Measurements from ENCODE around the gene SLC29A3. TPM values are rescaled to one million over a fixed set of nuclear protein-coding genes. Genes with fewer than 3 reads are reported as not detected.

SLC29A3 gene
- total RNA-seq, 2 donors from 2014 or later = 4.6 to 12.7 TPM

DNA sequence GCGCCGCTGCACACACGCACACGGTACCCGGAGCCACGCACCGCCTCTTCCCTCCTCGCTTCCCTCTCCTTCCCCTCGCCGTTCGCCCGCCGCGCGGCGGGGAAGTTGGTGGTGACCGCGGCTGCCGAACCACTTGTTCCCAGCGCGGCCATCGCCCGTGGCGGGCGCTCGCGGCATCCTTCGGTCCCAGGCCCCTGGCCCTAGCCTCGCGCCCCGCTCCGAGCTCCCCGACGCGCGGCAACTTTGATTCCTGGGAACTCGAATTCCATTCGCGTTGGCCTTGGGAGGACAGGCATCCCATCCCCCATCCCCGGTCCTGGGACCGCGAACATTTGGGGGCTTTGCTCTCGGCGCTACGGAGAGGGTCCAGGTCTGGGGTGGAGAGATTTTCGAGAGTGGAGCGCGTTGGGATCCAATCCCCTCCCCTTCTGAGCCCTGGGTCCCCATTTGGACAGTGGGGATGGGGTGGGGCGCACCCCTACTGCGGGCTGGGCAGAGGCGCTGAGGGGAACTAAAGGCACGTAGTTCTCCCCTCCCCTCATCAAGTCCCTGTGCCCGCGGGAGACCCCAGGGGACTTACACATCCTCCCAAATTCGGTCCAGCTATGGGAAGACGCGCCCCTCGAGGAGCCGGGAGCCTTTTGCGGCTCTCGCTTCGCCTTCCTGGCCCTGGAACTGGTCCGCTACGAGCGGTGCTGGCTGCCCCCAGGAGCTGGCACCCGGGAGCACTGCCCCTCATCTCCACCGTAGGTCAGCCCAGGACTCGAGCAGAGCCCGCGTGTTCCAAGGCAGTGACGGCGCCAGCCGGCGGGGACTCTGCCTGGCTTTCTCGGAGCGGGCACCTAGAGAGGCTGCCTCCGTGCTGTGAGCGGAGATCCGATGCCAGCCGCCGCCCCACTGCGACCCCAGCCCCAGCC, 78.5 kb downstream of the SLC29A3 start:
- no peaks in the 10 kb centered on the region for H3K9me3 ChIP-seq
- H3K27ac ChIP-seq = peak overlapping the region in 1 of 2 donors; percentile 42
- no peaks in the 10 kb centered on the region for H3K4me1 ChIP-seq (replicated peaks)
- no peaks in the 10 kb centered on the region for H3K36me3 ChIP-seq
- TF ChIP-seq POLR2AphosphoS5 (IDR thresholded peaks at IDR 0.05) = no peak
- no peak for TF ChIP-seq POLR2A (IDR thresholded peaks at IDR 0.05)
- TF ChIP-seq, protein P1, sequence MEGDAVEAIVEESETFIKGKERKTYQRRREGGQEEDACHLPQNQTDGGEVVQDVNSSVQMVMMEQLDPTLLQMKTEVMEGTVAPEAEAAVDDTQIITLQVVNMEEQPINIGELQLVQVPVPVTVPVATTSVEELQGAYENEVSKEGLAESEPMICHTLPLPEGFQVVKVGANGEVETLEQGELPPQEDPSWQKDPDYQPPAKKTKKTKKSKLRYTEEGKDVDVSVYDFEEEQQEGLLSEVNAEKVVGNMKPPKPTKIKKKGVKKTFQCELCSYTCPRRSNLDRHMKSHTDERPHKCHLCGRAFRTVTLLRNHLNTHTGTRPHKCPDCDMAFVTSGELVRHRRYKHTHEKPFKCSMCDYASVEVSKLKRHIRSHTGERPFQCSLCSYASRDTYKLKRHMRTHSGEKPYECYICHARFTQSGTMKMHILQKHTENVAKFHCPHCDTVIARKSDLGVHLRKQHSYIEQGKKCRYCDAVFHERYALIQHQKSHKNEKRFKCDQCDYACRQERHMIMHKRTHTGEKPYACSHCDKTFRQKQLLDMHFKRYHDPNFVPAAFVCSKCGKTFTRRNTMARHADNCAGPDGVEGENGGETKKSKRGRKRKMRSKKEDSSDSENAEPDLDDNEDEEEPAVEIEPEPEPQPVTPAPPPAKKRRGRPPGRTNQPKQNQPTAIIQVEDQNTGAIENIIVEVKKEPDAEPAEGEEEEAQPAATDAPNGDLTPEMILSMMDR (IDR thresholded peaks at IDR 0.05) = no peak
- H3K4me3 ChIP-seq = peak overlapping the region; percentile 43 to 53
- intact Hi-C loops (cut with DNase I) = loop anchor here (5.0 to 10.0 kb wide), 4 partner anchors 80 to 497 kb away; partner anchors contain the start of gene SLC29A3
- peaks cover 2% of the 10 kb centered on the region for H3K27me3 ChIP-seq (replicated peaks; ENCODE audit: insufficient read depth)
- WGBS = 2% methylated on average over 77 of the region's 82 CpGs
- DNase-seq (ENCODE audit: low spot score) = no peak

DNA sequence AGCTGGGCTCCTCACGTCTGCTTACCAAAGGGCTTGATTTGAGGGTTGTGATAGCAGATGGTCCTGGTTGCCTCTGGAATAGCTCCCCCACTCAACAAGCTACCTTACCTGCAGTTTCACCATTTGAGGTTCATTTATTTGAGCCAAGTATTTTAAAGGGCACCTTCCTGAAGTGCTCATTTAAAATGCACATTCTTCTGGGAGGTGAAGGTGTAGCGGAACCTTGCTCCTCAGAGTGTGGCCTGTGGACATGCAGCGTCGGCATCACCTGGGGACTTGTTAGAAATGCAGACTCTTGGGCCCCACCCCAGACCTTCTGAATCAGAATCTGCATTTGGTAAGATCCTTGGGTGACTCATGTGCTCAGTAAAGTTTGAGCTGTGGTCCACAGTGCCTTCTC, 79.9 kb downstream of the SLC29A3 start:
- intact Hi-C loops (cut with DNase I) = loop anchor here (5.0 to 10.0 kb wide), 4 partner anchors 82 to 496 kb away; partner anchors contain the start of gene SLC29A3
- Histone ChIP-seq H3K9me3 (no peaks in the 10 kb centered on the region), H3K36me3 (no peaks in the 10 kb centered on the region), H3K27me3 (replicated peaks; ENCODE audit: insufficient read depth) (peaks cover 2% of the 10 kb centered on the region), H3K4me1 (replicated peaks) (no peaks in the 10 kb centered on the region), H3K4me3 (no peak overlapping the region), H3K27ac (no peak overlapping the region)
- TF ChIP-seq POLR2A (IDR thresholded peaks at IDR 0.05) (no peak), POLR2AphosphoS5 (IDR thresholded peaks at IDR 0.05) (no peak)
- TF ChIP-seq, protein P1 (IDR thresholded peaks at IDR 0.05) = no peak
- DNase-seq (ENCODE audit: low spot score) = no peak
- WGBS = 89% methylated on average over 4 of the region's 4 CpGs

DNA sequence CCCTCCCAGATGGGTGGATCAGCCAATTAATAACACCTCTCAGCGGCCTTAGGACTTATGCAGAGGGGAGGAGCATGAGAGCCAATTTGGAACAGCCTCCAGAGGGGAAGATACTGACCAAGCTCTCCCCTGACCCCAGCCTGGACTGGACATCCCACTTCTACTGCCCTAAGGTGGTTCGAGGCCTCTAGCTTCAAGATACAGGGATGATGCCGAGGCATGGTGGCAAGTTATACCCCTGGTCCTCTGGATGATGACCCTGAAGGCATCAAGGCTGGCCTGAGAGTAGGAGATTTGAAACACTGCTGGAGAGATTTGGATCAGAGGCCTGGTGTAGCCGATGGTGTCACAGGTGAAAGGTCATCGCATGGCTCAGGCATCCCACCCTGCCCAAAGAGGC, 80.9 kb downstream of the SLC29A3 start:
- H3K27ac ChIP-seq = no peak overlapping the region
- no peaks in the 10 kb centered on the region for H3K36me3 ChIP-seq
- H3K4me3 ChIP-seq = no peak overlapping the region
- intact Hi-C loops (cut with DNase I) = loop anchor here (5.0 to 10.0 kb wide), 4 partner anchors 83 to 495 kb away; partner anchors contain the start of gene SLC29A3
- TF ChIP-seq POLR2AphosphoS5 (IDR thresholded peaks at IDR 0.05) = no peak
- no peak for TF ChIP-seq POLR2A (IDR thresholded peaks at IDR 0.05)
- TF ChIP-seq, protein P1 (IDR thresholded peaks at IDR 0.05) = no peak
- 90% methylated on average over 5 of the region's 5 CpGs for WGBS
- H3K9me3 ChIP-seq = no peaks in the 10 kb centered on the region
- H3K4me1 ChIP-seq (replicated peaks) = no peaks in the 10 kb centered on the region
- peaks cover 2% of the 10 kb centered on the region for H3K27me3 ChIP-seq (replicated peaks; ENCODE audit: insufficient read depth)
- no peak for DNase-seq (ENCODE audit: low spot score)

DNA sequence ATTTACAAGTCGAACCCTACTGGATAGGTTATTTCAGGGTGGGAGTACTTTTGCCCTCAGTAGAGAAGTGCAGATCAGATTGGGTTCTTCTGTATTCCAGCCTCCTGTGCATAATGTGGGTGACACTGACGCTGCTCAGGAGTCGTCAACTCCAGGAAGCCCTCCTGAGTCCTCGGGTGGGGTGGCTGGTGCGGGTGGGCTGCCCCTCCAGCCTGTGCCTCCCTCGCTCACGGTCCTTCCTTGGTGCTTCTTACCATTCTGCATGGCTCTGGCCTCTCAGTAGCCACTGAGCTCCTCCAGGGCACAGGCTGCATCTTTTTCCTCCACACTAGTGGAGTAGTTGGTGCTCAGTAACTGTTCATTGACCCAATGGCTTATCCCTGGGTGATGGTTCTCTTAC, 82.0 kb downstream of the SLC29A3 start:
- H3K27me3 ChIP-seq (replicated peaks; ENCODE audit: insufficient read depth) = peaks cover 2% of the 10 kb centered on the region
- DNase-seq (ENCODE audit: low spot score) = no peak
- no peak overlapping the region for H3K4me3 ChIP-seq
- H3K36me3 ChIP-seq = no peaks in the 10 kb centered on the region
- TF ChIP-seq POLR2AphosphoS5 (IDR thresholded peaks at IDR 0.05) = no peak
- TF ChIP-seq, protein P1 (IDR thresholded peaks at IDR 0.05) = no peak
- TF ChIP-seq POLR2A (IDR thresholded peaks at IDR 0.05) = no peak
- no peaks in the 10 kb centered on the region for H3K4me1 ChIP-seq (replicated peaks)
- no peak overlapping the region for H3K27ac ChIP-seq
- H3K9me3 ChIP-seq = no peaks in the 10 kb centered on the region
- intact Hi-C loops (cut with DNase I) = no loop called here
- 88% methylated on average over 7 of the region's 7 CpGs for WGBS
